Stimulated activated CD4-positive, alpha-beta T cell treated with anti-CD3 and anti-CD28 coated beads, Interleukin-12 subunit alpha, Interleukin-12 subunit beta, amount 100 ng/mL, for 24 hours (primary cell): Measurements from ENCODE around the gene BCL2A1.
"Not testable (repeated sequence)": the region's sequence is repeated elsewhere in the genome, so short reads cannot be mapped to it uniquely, and the experiment has no call there.

Experiments
- DNase-seq, 2 experiments: peaks; one replicate each; pipeline ENCODE4 v3.0.0-alpha.2; 2020; ENCODE audit warnings: low read depth in 2 of 2

BCL2A1 gene

GRCh38 chr15:79923515-79924169, 47.4 kb downstream of the BCL2A1 start:
- peak; percentile 98 to 99 for DNase-seq

DNA sequence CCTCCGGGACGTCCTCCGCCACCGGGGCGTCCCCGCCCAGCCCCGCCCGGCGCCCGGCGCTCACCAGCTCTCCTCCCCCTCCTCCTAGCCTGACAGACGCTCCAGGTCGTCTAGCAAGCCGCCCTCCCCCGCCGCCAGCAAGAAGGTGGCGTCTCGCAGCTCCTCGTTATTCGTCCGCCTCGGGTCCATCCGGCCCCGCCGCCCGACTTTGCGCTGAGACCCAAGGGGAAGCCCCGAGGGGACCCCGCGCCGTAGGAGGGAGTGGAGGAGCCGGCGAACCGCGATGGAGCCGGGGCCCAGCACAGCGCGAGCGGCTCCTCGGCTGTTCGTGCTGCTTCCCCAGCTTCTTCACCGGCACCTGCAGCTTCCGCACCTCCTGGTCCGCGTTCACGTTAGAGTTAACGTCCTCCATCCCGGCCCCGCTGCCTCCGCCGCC, 47.9 kb downstream of the BCL2A1 start:
- DNase-seq = peak; percentile 32 to 59

DNA sequence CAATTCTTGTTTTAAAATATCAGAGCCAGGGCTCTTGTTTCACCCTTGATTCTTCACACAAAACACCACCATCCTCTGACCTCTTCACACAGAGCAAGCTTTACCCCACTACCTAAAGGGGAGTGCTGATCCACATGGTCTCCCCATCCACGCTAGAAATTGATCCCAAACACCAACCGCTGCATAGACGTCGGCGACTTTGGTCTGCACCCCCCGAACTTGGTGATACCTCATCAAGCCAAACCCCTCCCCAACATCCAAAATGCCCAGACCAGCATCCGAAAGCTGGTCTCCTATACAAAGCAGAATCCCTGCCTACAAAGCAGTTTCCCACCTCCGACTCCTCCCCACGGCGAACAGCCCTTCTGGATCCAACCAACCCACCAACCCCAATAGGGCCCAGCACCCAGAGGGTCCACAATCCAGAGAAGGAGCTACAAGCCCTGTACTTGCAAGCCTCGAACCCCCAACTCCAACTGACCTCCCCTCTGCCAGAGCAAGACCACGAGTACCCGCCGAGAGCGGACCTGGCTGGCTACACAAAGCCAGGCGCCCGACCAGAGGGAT, 48.4 kb downstream of the BCL2A1 start:
- DNase-seq = no peak

DNA sequence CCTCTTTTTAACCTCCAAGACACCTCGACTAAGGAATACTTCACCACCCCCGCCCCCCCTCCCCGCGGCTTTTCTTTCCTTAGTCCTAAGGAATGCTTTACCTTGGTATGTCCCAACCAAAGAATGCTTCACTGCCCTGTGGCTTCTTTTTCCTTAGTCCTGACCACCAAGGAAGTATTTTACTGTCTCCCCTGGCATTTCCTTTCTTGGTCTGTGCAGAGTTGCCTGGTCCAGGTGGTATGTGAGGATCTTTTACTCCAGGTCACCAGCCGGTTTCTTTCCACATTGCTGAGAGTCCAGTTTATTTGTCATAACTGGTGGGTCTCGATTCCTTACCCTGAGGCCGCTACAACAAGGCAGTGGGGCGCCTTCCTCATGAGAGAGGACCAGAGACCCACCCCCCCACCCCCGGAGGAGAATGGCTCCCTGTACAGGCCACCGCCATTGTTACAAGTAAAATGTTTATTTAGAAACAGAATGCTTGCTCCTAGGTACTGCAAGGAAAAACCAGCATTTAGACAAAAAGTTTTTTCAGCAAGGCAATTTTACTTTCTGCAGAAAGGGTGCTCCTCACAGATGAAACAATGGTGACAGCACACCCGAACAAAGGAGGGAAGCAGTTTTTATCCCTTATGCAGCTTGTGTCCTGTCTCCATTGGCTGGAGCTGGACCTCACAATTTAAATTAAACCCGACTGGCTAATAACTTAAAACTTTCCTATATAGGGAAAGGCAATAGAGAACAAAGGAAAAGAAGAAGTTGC, 51.1 kb downstream of the BCL2A1 start:
- no peak for DNase-seq

- DNase-seq = no peak
Measured at GRCh38 chr15:79919090-79919748, 51.8 kb downstream of the BCL2A1 start.

DNA sequence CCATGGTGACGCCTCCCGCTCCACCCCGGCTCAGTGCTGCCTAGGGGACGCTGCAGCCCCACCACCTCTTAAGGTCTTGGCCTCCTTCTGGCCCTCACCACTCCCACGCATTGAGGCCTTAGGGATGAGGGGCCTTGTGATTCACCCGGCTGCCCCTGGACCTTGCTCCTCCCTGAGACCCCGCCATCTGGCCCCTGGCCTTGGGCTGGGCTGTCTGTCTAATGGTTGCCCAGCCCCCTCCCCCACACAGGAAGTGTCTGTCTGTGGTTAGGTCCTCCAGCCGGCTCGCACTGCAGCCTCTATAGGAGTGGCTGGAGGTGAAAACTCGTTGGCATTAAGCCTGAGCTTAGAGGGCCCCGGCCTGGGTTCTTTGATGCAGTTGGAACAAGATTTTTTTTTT, 52.7 kb downstream of the BCL2A1 start:
- DNase-seq = no peak

GRCh38 chr15:79916502-79917132, 54.4 kb downstream of the BCL2A1 start:
- no peak for DNase-seq

DNA sequence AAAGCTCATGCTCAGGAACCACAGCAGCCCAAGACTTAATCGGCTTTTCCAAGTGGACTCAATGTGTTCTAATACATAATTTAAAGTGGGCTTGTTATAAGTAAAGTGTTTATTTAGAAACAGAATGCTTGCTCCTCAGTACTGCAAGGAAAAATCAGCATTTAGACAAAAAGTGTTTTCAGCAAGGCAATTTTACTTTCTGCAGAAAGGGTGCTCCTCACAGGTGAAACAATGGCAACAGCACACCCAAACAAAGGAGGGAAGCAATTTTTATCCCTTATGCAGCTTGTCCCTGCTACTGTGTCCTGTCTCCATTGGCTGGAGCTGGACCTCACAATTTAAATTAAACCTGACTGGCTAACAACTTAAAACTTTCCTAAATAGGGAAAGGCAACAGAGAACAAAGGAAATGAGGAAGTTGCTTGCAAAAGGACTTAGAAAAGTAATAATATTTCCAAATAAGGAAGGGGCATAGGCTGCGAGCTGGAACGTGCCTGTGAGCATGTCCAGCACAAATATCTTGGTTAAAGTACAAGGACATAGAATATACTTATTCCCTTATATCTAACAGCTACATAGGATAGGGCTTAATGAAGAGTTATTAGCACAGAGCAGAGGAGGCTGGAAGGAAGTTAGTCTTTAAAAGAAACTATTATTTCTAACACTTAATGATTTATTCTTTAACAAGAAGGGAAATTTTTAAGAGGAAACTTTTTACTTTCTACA, 55.1 kb downstream of the BCL2A1 start:
- DNase-seq = not testable (repeated sequence)

DNA sequence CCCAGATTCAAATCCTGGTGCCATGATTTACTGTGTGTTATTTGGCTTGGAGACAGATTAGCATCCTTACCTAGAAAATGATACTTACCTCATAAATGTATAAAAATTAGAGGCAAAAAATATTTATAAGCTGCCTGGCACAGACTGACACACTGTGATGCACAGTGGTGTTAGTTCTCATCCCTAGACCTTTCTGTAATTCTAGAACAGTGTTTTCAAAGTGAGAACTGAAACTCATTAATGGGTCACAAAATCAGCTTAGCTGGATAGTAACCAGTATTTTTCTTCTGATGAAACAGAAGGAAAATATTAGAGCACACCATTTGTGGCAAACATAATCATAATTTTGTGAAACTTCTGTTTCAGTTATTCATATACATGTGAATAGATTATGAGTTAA, 56.3 kb downstream of the BCL2A1 start:
- no peak for DNase-seq
